NCI-H2171 treated with DMSO at 0.1 percent for 48 hours (cell line): ENCODE data around the gene OGT.

Source experiments
- DNase-seq: peaks from one replicate; lab custom pipeline; 2025; lab: John Stamatoyannopoulos, UW

Gene OGT

DNA sequence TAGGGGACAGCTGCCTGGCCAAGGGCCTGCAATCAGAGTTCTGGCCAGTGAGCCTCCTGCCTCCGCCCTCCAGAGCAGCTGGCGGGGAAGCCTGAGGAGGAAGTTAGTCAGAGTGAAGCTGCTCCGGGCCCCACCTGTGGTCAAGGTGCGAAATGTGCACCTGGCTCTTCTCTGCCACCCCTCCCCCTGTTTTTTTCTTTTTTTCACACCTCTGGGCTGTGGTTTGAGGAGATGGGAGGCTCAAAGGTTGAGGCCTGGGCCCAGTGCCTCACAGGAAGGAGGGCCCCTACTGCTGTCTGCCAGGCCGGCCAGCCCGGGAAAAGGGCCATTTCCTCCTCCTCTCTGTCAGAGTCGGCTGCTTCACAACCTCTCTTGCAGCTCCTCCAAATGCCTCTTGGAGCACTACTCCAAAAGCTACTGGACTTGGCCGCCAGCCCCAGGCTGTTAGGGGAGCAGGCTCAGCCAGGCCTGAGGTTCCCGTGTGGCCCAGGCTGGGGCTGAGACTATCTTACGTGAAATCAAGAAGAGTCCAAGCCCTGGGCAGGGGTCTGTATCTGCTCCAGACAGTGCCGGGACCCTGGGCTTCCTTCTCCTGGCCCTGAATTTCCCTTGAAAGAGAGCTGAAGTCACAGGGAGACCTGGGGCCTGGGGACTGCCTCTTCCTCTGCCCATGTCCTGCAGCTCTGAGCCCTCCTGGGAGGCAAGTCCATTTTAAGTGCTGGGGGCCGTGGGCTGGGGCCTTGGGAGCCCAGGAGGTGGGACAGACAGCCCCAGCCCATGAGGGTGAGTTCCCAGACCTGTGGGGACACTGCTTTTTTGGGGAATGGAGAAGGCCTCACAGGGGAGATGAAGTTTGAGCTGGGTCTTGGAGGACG is 89.9 kb downstream of the OGT start:
- no peak for DNase-seq

DNA sequence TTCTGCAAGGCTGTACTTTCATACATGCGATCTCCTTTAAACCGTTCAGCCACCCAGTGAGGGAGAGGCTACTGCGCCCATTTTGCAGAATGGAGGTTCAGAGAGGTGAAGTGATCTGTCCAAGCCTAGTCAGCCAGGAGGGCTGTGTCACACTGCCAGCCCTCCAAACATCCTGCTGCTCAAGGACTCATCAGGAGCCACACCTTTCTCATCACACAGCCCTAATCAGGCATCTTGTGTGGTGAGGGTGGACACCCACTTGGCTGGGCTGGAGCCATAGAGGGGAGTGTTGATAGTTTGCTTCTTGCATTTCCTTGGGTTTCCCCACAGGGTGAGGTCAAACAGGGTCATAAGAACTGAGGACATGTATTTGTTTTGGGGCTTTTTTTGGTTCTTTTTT is 90.8 kb downstream of the OGT start:
- no peak for DNase-seq

DNA sequence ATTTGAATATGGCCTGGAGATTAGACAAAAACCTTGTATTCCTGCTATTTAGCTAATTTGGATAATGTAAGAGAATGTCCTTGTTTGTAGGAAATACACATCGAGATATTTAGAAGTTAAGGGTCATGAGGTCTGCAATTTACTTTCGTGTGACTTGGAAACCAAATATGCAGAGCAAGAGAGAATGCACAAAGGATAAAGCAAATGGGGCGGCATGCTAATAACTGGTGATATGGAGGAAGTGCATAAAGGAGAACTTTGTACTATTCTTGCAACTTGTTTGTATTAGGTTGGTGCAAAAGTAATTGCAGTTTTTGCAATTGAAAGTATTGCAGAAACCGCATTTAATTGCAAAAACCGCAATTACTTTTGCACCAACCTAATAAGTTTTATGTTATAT is 92.6 kb downstream of the OGT start:
- no peak for DNase-seq
